ENCODE results near the gene WLS.

WLS gene

GRCh38 chr1:68217618-68218017 is 14.7 kb downstream of the WLS start:
- Histone ChIP-seq H3K9ac (ENCODE audit: insufficient read length, low read depth) (no peak overlapping the region), H3K9me3 (ENCODE audit: insufficient read depth, low read length) (no peaks in the 10 kb centered on the region), H3K4me1 (ENCODE audit: insufficient read depth, insufficient read length) (no peaks in the 10 kb centered on the region), H3K27me3 (ENCODE audit: insufficient read depth, insufficient read length) (no peaks in the 10 kb centered on the region), H3K36me3 (ENCODE audit: insufficient read depth, insufficient read length, low read length) (peaks cover 36% of the 10 kb centered on the region), H3K4me3 (ENCODE audit: insufficient read length, low read depth) (no peak overlapping the region)
- DNase-seq (ENCODE audit: low read depth, low spot score): no peak
- TF ChIP-seq YY1 (IDR thresholded peaks at IDR 0.05; ENCODE audit: insufficient read depth, insufficient read length) (no peak), ZNF274 (IDR thresholded peaks at IDR 0.05; ENCODE audit: low read depth, low read length) (no peak), SUZ12 (IDR thresholded peaks at IDR 0.05; ENCODE audit: extremely low read depth, insufficient read depth, insufficient read length) (no peak)

- Histone ChIP-seq H3K36me3 (ENCODE audit: insufficient read depth, insufficient read length, low read length) (peaks cover 38% of the 10 kb centered on the region), H3K9me3 (ENCODE audit: insufficient read depth, low read length) (no peaks in the 10 kb centered on the region), H3K9ac (ENCODE audit: insufficient read length, low read depth) (no peak overlapping the region), H3K4me1 (ENCODE audit: insufficient read depth, insufficient read length) (no peaks in the 10 kb centered on the region), H3K4me3 (ENCODE audit: insufficient read length, low read depth) (no peak overlapping the region), H3K27me3 (ENCODE audit: insufficient read depth, insufficient read length) (no peaks in the 10 kb centered on the region)
- TF ChIP-seq ZNF274 (IDR thresholded peaks at IDR 0.05; ENCODE audit: low read depth, low read length): no peak
- TF ChIP-seq SUZ12 (IDR thresholded peaks at IDR 0.05; ENCODE audit: extremely low read depth, insufficient read depth, insufficient read length): no peak
- no peak for TF ChIP-seq YY1 (IDR thresholded peaks at IDR 0.05; ENCODE audit: insufficient read depth, insufficient read length)
- no peak for DNase-seq (ENCODE audit: low read depth, low spot score)
Observed at GRCh38 chr1:68217060-68217554, 15.2 kb downstream of the WLS start.

- Histone ChIP-seq H3K36me3 (ENCODE audit: insufficient read depth, insufficient read length, low read length) (peaks cover 39% of the 10 kb centered on the region), H3K4me3 (ENCODE audit: insufficient read length, low read depth) (no peak overlapping the region), H3K9ac (ENCODE audit: insufficient read length, low read depth) (no peak overlapping the region), H3K4me1 (ENCODE audit: insufficient read depth, insufficient read length) (no peaks in the 10 kb centered on the region), H3K27me3 (ENCODE audit: insufficient read depth, insufficient read length) (no peaks in the 10 kb centered on the region), H3K9me3 (ENCODE audit: insufficient read depth, low read length) (no peaks in the 10 kb centered on the region)
- DNase-seq (ENCODE audit: low read depth, low spot score): no peak
- TF ChIP-seq YY1 (IDR thresholded peaks at IDR 0.05; ENCODE audit: insufficient read depth, insufficient read length) (no peak), ZNF274 (IDR thresholded peaks at IDR 0.05; ENCODE audit: low read depth, low read length) (no peak), SUZ12 (IDR thresholded peaks at IDR 0.05; ENCODE audit: extremely low read depth, insufficient read depth, insufficient read length) (no peak)
Observed at GRCh38 chr1:68216089-68216772, 16.1 kb downstream of the WLS start.

DNA sequence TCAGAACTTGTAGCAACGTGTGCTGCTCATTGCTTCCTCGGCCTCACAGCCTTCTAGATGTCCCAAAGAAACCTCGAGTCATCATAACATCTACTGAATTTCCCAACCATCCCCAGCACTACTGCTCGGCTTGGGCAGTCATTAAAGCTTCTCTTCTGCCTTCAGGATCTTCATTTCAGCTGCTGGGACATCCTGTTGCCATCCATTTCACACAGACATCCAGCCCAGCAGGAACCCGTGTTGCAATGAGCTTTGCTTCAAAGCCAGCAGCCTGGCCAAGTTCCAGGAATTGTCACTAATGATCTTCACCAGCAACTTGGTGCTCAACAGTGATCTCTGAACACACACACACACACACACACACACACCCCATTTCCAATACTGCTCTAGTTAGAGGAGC is 18.5 kb downstream of the WLS start:
- Histone ChIP-seq H3K27me3 (ENCODE audit: insufficient read depth, insufficient read length) (no peaks in the 10 kb centered on the region), H3K4me3 (ENCODE audit: insufficient read length, low read depth) (no peak overlapping the region), H3K9ac (ENCODE audit: insufficient read length, low read depth) (no peak overlapping the region), H3K4me1 (ENCODE audit: insufficient read depth, insufficient read length) (no peaks in the 10 kb centered on the region), H3K36me3 (ENCODE audit: insufficient read depth, insufficient read length, low read length) (peaks cover 34% of the 10 kb centered on the region), H3K9me3 (ENCODE audit: insufficient read depth, low read length) (no peaks in the 10 kb centered on the region)
- no peak for DNase-seq (ENCODE audit: low read depth, low spot score)
- no peak for TF ChIP-seq ZNF274 (IDR thresholded peaks at IDR 0.05; ENCODE audit: low read depth, low read length)
- no peak for TF ChIP-seq SUZ12 (IDR thresholded peaks at IDR 0.05; ENCODE audit: extremely low read depth, insufficient read depth, insufficient read length)
- TF ChIP-seq YY1 (IDR thresholded peaks at IDR 0.05; ENCODE audit: insufficient read depth, insufficient read length): no peak

DNA sequence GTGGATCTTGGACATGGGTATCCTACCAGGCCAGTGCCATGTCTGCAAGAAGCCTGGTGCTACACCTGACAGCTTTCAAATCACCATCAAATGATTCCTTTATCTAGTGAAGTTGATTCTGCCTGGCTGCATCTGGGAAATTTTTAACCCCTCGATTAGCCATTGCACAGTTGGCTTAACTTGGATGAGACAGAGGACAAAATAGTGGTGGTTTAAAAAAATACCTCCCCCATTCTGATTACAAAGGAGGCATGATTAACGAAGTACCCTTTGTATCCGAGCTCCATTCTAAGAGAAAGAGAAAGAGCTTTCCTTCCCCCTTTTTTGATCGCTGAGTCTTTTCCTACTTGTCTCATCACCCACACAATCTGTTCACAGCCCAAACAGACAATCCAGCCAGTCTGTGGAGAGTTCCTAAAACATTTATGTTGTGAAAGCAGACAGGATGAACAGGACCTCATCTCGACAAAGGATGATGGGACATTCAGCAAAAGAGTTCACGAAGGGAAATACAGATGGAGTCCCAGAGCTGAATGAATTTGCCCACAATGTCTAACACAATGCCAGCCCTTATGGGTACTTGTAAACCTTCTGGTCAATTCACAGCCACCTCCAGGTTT is 20.5 kb downstream of the WLS start:
- no peaks in the 10 kb centered on the region for H3K9me3 ChIP-seq (ENCODE audit: insufficient read depth, low read length)
- DNase-seq (ENCODE audit: low read depth, low spot score): no peak
- H3K4me3 ChIP-seq (ENCODE audit: insufficient read length, low read depth): no peak overlapping the region
- H3K36me3 ChIP-seq (ENCODE audit: insufficient read depth, insufficient read length, low read length): peaks cover 27% of the 10 kb centered on the region
- H3K9ac ChIP-seq (ENCODE audit: insufficient read length, low read depth): no peak overlapping the region
- TF ChIP-seq YY1 (IDR thresholded peaks at IDR 0.05; ENCODE audit: insufficient read depth, insufficient read length) (no peak), ZNF274 (IDR thresholded peaks at IDR 0.05; ENCODE audit: low read depth, low read length) (no peak), SUZ12 (IDR thresholded peaks at IDR 0.05; ENCODE audit: extremely low read depth, insufficient read depth, insufficient read length) (no peak)
- H3K27me3 ChIP-seq (ENCODE audit: insufficient read depth, insufficient read length): no peaks in the 10 kb centered on the region
- H3K4me1 ChIP-seq (ENCODE audit: insufficient read depth, insufficient read length): no peaks in the 10 kb centered on the region

DNA sequence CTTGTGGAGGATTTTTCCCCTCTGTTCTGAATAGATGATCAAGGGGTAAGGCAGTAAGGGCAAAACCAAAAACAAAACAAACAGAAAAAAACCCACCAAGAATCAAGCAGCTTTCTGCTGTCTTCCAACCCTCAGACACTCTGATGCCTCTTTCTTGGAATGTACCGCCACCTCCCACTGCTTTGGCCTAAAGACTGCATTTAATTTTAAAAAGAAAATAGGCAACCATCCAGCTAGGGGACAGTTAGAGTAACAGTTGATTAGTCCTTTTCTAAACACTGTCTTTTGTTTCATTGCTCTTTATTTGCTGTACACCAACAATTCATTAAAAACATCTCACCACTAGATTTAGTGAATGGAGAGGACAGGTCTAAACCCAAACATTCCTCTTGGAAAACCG is 21.5 kb downstream of the WLS start:
- TF ChIP-seq SUZ12 (IDR thresholded peaks at IDR 0.05; ENCODE audit: extremely low read depth, insufficient read depth, insufficient read length) (no peak), ZNF274 (IDR thresholded peaks at IDR 0.05; ENCODE audit: low read depth, low read length) (no peak), YY1 (IDR thresholded peaks at IDR 0.05; ENCODE audit: insufficient read depth, insufficient read length) (no peak)
- Histone ChIP-seq H3K4me1 (ENCODE audit: insufficient read depth, insufficient read length) (no peaks in the 10 kb centered on the region), H3K36me3 (ENCODE audit: insufficient read depth, insufficient read length, low read length) (peaks cover 27% of the 10 kb centered on the region), H3K9me3 (ENCODE audit: insufficient read depth, low read length) (no peaks in the 10 kb centered on the region), H3K9ac (ENCODE audit: insufficient read length, low read depth) (no peak overlapping the region), H3K27me3 (ENCODE audit: insufficient read depth, insufficient read length) (no peaks in the 10 kb centered on the region), H3K4me3 (ENCODE audit: insufficient read length, low read depth) (no peak overlapping the region)
- DNase-seq (ENCODE audit: low read depth, low spot score): no peak

GRCh38 chr1:68210027-68210426 is 22.3 kb downstream of the WLS start:
- DNase-seq (ENCODE audit: low read depth, low spot score): no peak
- no peaks in the 10 kb centered on the region for H3K27me3 ChIP-seq (ENCODE audit: insufficient read depth, insufficient read length)
- H3K36me3 ChIP-seq (ENCODE audit: insufficient read depth, insufficient read length, low read length): peaks cover 29% of the 10 kb centered on the region

More at GRCh38 chr1:68210027-68210426, 22.3 kb downstream of the WLS start:
- H3K9me3 ChIP-seq (ENCODE audit: insufficient read depth, low read length): no peaks in the 10 kb centered on the region
- H3K4me3 ChIP-seq (ENCODE audit: insufficient read length, low read depth): no peak overlapping the region
- H3K4me1 ChIP-seq (ENCODE audit: insufficient read depth, insufficient read length): no peaks in the 10 kb centered on the region
- no peak overlapping the region for H3K9ac ChIP-seq (ENCODE audit: insufficient read length, low read depth)
- TF ChIP-seq SUZ12 (IDR thresholded peaks at IDR 0.05; ENCODE audit: extremely low read depth, insufficient read depth, insufficient read length) (no peak), ZNF274 (IDR thresholded peaks at IDR 0.05; ENCODE audit: low read depth, low read length) (no peak), YY1 (IDR thresholded peaks at IDR 0.05; ENCODE audit: insufficient read depth, insufficient read length) (no peak)
